NCI-H460 (cell line): ENCODE measurements around the gene ENTPD8. TPM values are rescaled to one million over a fixed set of nuclear protein-coding genes. Genes with fewer than 3 reads are reported as not detected.
"Not testable (repeated sequence)": the region's sequence is repeated elsewhere in the genome, so short reads cannot be mapped to it uniquely, and the experiment has no call there.

Experiments
- DNase-seq: peaks from one replicate; pipeline ENCODE4 v3.0.0-alpha.2; 2016; ENCODE audit warnings: low read depth; ENCODE audit errors: extremely low read depth
- total RNA-seq: library from RNA; depleted of rRNA; stranded (reverse); fragments of >200 nt; shearing (Covaris generic); gene quantifications from 2 replicates; pipeline ENCODE4 v1.2.3, GENCODE V29; 2014

ENTPD8 gene
- total RNA-seq, 1 experiment from 2014 or later = not detected

DNA sequence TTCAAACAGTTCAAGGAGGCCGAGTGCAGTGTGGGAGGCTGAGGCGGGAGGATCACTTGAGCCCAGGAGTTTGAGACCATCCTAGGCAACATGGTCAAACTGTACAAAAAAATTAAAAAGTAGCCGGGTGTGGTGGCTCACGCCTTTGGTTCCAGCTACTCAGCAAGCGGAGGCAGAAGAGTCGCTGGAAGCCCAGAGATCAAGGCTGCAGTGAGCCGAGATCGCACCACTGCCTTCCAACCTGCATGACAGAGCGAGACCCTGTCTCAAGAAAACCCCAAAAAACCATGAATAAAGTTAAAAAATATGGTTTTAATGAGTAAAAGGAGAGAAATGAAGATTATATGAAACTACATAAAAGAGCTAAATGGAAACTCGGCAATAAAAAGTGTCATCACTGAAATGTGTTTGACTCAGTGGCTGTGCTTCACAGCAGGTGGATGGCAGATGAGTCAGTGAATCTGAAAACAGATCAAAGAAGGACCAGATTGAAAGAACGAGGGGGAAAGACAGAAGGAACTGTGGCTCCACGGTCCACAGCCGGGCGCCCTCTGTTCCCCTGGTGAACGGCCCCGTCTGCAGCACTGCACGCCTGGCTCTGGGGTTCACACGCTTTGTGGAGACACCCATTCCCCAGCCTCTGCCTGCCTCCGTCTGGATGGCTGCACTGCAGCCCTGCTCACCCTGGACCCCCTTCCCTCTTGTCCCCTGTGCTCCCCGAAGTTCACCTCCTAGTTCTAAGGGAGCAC, 43.3 kb downstream of the ENTPD8 start:
- DNase-seq = no peak

- DNase-seq = no peak
Observed at GRCh38 chr9:137396634-137397367, 44.4 kb downstream of the ENTPD8 start.

DNA sequence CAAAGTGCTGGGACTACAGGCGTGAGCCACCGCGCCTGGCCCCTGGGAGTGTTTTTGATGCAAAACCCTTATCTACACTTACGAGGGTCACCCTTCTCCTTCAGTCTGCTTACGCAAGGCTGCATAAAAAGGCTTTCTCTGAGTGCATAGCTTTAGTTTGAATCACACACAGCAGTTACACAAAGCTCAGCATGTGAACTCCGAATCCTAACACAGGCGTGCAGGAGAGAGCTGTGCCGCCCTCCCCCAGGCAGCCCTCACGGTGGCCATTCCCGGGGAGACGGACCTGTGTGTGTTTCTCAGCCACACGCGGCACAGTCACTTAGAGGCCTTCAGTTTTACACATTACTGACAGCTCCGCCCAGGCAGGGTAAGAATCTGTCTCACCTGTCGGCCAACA, 44.9 kb downstream of the ENTPD8 start:
- DNase-seq = no peak

DNA sequence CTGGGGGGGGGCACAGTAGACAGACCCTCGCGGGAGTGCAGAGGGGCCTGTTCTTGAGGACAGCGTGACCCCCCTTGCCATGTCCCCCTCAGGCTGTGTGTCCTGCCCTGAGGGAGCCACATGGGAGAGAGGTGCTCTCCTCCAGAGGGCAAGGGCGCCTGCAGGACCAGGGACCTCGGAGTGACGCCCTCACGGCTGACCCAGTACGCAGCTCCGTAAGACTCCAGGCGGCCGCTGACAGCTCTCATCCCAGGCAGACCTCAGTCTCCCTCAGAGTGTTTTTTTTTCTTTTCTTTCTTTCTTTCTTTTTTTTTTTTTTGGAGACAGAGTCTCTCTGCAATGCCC, 45.5 kb downstream of the ENTPD8 start:
- no peak for DNase-seq

DNA sequence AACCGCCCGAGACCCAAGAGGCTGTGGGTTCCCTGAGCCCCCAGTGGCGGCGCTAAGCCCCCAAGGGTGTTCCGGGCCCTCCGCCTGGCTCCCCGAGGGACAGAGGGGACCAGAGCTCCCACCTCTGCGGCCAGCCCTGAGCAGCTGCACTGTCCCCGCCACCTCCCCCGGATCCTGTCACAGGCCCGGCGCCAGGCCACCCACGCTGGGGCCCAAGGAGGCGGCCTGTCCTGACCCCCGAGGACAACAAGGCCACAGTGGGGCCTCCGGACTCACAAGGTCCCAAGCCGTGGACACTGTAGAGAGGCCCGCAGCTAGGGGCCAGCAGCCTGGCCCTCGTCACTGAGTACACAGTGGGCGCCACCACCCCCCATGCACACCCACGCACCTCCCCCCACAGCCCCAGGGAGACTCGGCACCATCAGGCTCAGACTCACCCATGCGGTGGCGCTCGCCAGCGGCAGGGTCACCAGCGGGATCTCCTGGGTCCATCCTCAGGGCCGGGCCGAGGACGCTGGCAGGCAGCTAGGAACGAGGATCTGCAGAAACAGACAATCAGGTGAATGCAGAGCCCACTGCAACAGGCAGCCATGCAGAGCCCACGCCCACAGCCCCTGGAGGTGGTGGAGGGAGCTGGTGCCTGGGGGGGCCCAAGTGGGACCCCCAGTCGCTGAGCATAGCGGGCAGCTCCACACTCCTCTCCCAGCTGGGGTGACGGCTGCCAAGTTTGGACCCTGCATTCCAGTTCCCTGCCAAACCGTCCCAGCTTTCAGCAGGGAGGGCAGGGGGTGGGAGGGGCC, 46.1 kb downstream of the ENTPD8 start:
- no peak for DNase-seq

GRCh38 chr9:137393176-137394150, 47.7 kb downstream of the ENTPD8 start:
- no peak for DNase-seq

DNA sequence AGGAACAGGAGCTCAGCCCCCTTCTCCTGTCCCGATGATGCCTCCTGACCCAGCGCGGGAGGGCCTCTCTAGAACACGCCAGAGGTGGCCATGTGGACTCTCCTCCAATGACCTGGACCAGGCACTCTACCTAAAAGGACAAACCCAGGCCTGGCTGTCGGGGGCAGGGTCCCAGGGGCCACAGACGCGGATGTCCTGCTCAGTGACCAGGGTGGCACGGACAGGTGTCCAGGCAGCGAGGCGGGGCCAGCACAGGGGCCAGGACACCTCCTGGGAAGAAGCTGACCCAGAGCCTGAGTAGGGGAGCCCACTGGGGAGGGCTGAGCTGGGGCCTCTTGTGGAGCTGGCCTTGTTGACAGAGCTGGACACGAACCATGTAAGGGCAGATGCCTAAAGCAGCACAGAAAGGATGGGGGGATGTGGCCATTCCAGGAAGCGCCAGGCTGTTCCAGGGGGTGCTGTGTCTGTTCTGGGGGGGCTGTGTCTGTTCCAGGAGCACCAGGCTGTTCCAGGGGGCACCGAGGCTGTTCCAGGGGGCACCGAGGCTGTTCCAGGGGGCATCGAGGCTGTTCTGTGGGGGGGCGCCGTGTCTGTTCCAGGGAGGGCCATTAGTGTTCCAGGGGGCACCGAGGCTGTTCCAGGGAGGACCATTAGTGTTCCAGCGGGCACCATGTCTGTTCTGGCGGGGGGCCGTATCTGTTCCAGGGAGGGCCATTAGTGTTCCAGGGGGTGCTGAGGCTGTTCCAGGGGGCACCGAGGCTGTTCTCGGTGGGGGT, 48.7 kb downstream of the ENTPD8 start:
- no peak for DNase-seq

- no peak for DNase-seq
Observed at GRCh38 chr9:137391411-137391754, 49.8 kb downstream of the ENTPD8 start.

GRCh38 chr9:137390553-137391410, 50.4 kb downstream of the ENTPD8 start:
- DNase-seq = no peak

GRCh38 chr9:137389428-137389746, 51.8 kb downstream of the ENTPD8 start:
- no peak for DNase-seq

GRCh38 chr9:137388589-137389427, 52.3 kb downstream of the ENTPD8 start:
- no peak for DNase-seq

DNA sequence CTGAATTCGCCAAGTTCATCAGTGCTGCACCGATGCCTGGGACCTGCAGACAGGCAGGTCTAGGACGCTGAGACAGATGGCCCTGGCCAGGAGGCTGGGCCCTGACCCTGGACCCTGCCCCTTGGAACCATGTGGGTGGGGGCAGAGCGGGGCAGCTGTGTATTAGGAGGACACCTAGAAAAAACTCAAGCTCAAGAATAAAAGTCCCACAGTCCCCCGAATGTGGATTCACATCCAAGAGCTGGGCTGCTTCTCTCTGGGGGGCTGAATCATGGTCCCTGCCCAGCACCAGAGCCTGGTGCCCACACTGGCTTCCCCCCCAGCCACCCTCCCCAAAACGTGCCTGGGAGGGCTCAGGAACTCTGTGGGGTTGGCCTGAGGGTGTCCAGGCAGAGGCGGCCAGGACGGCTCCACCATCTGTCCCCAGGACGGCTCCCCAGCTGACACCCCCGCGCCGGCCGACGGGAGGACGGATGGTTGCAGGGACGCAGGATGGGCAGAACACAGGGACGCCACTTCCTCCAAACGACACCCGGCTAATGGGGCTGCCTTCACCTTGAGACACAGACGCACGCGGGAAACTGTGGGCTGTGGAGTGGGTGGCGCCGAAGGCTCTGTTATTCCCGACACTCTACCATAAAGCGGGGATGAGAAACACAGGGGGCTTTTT, 53.1 kb downstream of the ENTPD8 start:
- DNase-seq = no peak

GRCh38 chr9:137387114-137387890, 53.9 kb downstream of the ENTPD8 start:
- no peak for DNase-seq

DNA sequence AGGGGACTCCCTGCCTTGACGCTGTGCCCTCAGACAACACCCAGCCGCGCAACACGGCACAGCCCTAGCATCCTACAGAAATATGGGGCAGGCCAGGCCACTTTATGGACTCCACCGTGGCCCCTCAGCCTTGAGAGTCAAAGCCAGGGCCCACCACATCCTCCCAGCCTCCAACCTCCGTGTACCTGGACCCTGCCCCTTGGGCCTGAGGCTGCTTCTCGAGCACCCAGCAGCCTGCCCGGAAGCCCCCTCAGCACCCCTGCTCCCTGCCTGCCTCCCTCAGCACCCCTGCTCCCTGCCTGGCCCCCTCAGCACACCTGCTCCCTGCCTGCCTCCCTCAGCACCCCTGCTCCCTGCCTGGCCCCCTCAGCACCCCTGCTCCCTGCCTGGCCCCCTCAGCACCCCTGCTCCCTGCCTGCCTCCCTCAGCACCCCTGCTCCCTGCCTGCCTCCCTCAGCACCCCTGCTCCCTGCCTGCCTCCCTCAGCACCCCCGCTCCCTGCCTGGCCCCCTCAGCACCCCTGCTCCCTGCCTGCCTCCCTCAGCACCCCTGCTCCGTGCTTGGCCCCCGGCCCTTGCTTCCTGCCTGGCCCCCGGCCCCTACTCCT, 54.5 kb downstream of the ENTPD8 start:
- not testable (repeated sequence) for DNase-seq

DNA sequence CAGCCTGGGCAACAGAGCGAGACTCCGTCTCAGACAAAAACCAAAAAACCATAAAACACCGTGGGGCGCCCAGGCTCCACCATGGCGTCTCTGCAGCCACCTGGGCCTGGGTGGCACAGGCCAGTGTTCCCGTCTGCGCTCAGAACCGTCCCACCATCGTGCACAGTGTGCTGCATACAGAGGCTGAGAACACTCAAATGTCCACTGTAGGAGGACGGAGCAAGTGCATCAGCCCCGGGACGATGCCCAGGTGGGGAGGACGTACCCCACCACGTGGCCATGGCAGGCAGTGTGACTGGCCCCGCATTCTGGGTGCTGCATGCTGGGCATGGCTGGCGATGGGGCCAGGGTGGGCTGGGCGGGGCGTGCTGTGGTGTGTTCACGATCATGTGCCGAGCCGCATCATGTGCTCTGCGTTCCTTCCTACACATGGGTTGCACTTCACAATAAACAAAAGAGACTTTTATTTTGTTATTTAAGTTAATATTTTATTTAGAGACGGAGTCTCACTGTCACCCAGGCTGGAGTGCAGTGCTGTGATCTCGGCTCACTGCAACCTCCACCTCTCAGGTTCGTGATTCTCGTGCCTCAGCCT, 56.0 kb downstream of the ENTPD8 start:
- no peak for DNase-seq
